Measurements from ENCODE around the gene ZNF580. TPM values are rescaled to one million over a fixed set of nuclear protein-coding genes. Genes with fewer than 3 reads are reported as not detected.
A peak's percentile ranks its signal among the peaks of the same experiment; 100 is the strongest.

The ZNF580 gene
- total and polyA plus RNA-seq, 9 of the 15 experiments (the other 6 are each of a cell fraction or from before 2014, with no cell fraction given), result 2.3 to 47.4 (median 6.0) TPM

GRCh38 chr19:55656988-55657747 is 16.4 kb downstream of the ZNF580 start:
- intact Hi-C loops (cut with micrococcal nuclease), result no loop called here
- H3K4me1 ChIP-seq (replicated peaks in 1 of 2; ENCODE audit: control insufficient read depth in 2 of 2, insufficient read depth in 2 of 2, low read length in 2 of 2), result peaks cover 20 to 44% of the 10 kb centered on the region in 2 experiments; a peak in 4 of 5 replicates
- peak overlapping the region; percentile 99 for H3K4me2 ChIP-seq (ENCODE audit: insufficient read depth, low read length)
- FAIRE-seq (peak; percentile 72), ATAC-seq (no peak), DNase-seq (ENCODE audit: extremely low read depth in 1 of 4, low spot score in 3 of 4) (peak in 1 of 4 experiments; percentile 29)
- H4K20me1 ChIP-seq (replicated peaks; ENCODE audit: control insufficient read depth, insufficient read depth, low read length), result peaks cover 50% of the 10 kb centered on the region
- H2AFZ ChIP-seq (ENCODE audit: low read depth, low read length), result no peak overlapping the region
- H3K9ac ChIP-seq (ENCODE audit: insufficient read depth in 1 of 2, low read depth in 2 of 2, low read length in 2 of 2), result peak overlapping the region; percentile 98 to 99
- POLR2A ChIA-PET, result interaction anchor here (0.6 to 3.5 kb wide), 7 partner anchors 10 to 250 kb away, joined by 3 to 21 read pairs (median 8); partner anchors contain the start of gene UBE2S
- H3K27me3 ChIP-seq (ENCODE audit: control insufficient read depth in 2 of 2, insufficient read depth in 2 of 2, low read length in 2 of 2), result no peaks in the 10 kb centered on the region
- H3K4me3 ChIP-seq, result peak overlapping the region; percentile 70
- peaks cover 73% of the 10 kb centered on the region for H3K79me2 ChIP-seq (ENCODE audit: control insufficient read depth, insufficient read depth, low read length)
- CTCF ChIA-PET (ENCODE audit: low intra/inter-chr PET ratio), result no interaction called here
- TF ChIP-seq KDM4B (IDR thresholded peaks at IDR 0.05; ENCODE audit: borderline replicate concordance in 2 of 2, low read depth in 1 of 2), result no peak
- TF ChIP-seq RBFOX2 (IDR thresholded peaks at IDR 0.05; ENCODE audit: low read depth, low read length), result peak; percentile 49
- in situ Hi-C loops (cut with MboI), result no loop called here
- H3K27ac ChIP-seq (ENCODE audit: extremely low read depth, low read depth, low read length), result peak overlapping the region; percentile 100; the same call in 2 of the 3 replicates
- 15% methylated on average over 18 of the region's 18 CpGs for WGBS (ENCODE audit: insufficient coverage, low coverage, missing lambda C conversion rate)
- H3K9me1 ChIP-seq (ENCODE audit: control insufficient read depth, insufficient read depth, low read length), result peaks cover 6% of the 10 kb centered on the region
- H3K36me3 ChIP-seq (ENCODE audit: control insufficient read depth, insufficient read depth, low read length), result peaks cover 74% of the 10 kb centered on the region
- no TSS peak for BruUV-seq (replicated peaks)
- H3K9me3 ChIP-seq (replicated peaks; ENCODE audit: control insufficient read depth, insufficient read depth, low read depth, low read length), result no peaks in the 10 kb centered on the region

GRCh38 chr19:55658846-55659459 is 18.2 kb downstream of the ZNF580 start:
- Histone ChIP-seq H3K9me1 (ENCODE audit: control insufficient read depth, insufficient read depth, low read length) (peaks cover 10% of the 10 kb centered on the region), H3K9ac (ENCODE audit: insufficient read depth in 1 of 2, low read depth in 2 of 2, low read length in 2 of 2) (peak overlapping the region in 1 of 2 experiments; percentile 57; a peak in 2 of 4 replicates), H4K20me1 (replicated peaks; ENCODE audit: control insufficient read depth, insufficient read depth, low read length) (peaks cover 61% of the 10 kb centered on the region), H2AFZ (ENCODE audit: low read depth, low read length) (no peak overlapping the region), H3K36me3 (ENCODE audit: control insufficient read depth, insufficient read depth, low read length) (peaks cover 84% of the 10 kb centered on the region), H3K27ac (ENCODE audit: extremely low read depth, low read depth, low read length) (no peak overlapping the region), H3K27me3 (ENCODE audit: control insufficient read depth in 2 of 2, insufficient read depth in 2 of 2, low read length in 2 of 2) (no peaks in the 10 kb centered on the region), H3K4me2 (ENCODE audit: insufficient read depth, low read length) (0 out of 2 replicates have a peak overlapping the region, but pooled peaks have one; percentile 99), H3K4me1 (replicated peaks in 1 of 2; ENCODE audit: control insufficient read depth in 2 of 2, insufficient read depth in 2 of 2, low read length in 2 of 2) (peaks cover 20 to 26% of the 10 kb centered on the region in 2 experiments; a peak in 4 of 5 replicates), H3K79me2 (ENCODE audit: control insufficient read depth, insufficient read depth, low read length) (peaks cover 90% of the 10 kb centered on the region), H3K9me3 (replicated peaks; ENCODE audit: control insufficient read depth, insufficient read depth, low read depth, low read length) (no peaks in the 10 kb centered on the region), H3K4me3 (no peak overlapping the region)
- FAIRE-seq, result no peak
- in situ Hi-C loops (cut with MboI) (no loop called here), intact Hi-C loops (cut with micrococcal nuclease) (no loop called here)
- DNase-seq (ENCODE audit: extremely low read depth in 1 of 4, low spot score in 3 of 4), result no peak
- CTCF ChIA-PET (ENCODE audit: low intra/inter-chr PET ratio), result no interaction called here
- 91% methylated on average over 23 of the region's 37 CpGs for WGBS (ENCODE audit: insufficient coverage, low coverage, missing lambda C conversion rate)
- no peak for ATAC-seq
- POLR2A ChIA-PET, result interaction anchor here (0.6 to 3.5 kb wide), 2 partner anchors 8 to 275 kb away, joined by 3 to 21 read pairs; no protein-coding TSS in a partner anchor
- no TSS peak for BruUV-seq (replicated peaks)
- TF ChIP-seq ZNF24 (IDR thresholded peaks at IDR 0.05), result no peak
- TF ChIP-seq ZNF766 (CRISPR knock-in tag; conservative IDR thresholded peaks at IDR 0.05), result no peak
- TF ChIP-seq NR2C1 (IDR thresholded peaks at IDR 0.05), result no peak
- no peak for TF ChIP-seq NR2C1 (tag; IDR thresholded peaks at IDR 0.05)
- peak; percentile 50 for TF ChIP-seq POLR2G (IDR thresholded peaks at IDR 0.05; ENCODE audit: low read depth, low read length)
- peak; percentile 63 for TF ChIP-seq RBFOX2 (IDR thresholded peaks at IDR 0.05; ENCODE audit: low read depth, low read length)
